H1 (cell line): ENCODE results near the gene REEP2.

ENCODE experiments used
- ATF3 ChIP-seq: IDR thresholded peaks from 2 replicates; pipeline ENCODE4 v1.6.1; 2011; ENCODE audit warnings: low read depth, mild to moderate bottlenecking, low read length; ENCODE audit not compliant: insufficient read depth
- CTCF ChIP-seq, 3 experiments: IDR thresholded peaks; 1 replicate in 2 of 3; 2 replicates in 1 of 3; pipeline versions ENCODE4 v1.5.1 to v1.6.1; 2011; ENCODE audit warnings: low read length in 3 of 3, mild to moderate bottlenecking in 3 of 3, inconsistent platforms in 2 of 3, low read depth in 1 of 3, moderate library complexity in 1 of 3; ENCODE audit not compliant: insufficient read depth in 1 of 3; ENCODE audit errors: control extremely low read depth in 1 of 3
- EGR1 ChIP-seq: IDR thresholded peaks from 2 replicates; pipeline ENCODE4 v1.6.1; 2011; ENCODE audit warnings: low read depth, low read length, borderline replicate concordance
- EZH2 ChIP-seq: fragments of 200-600 bp; sonication (generic); IDR thresholded peaks from 2 replicates; pipeline ENCODE4 v1.7.1; 2012; ENCODE audit warnings: low read depth, mild to moderate bottlenecking, moderate library complexity, low read length, inconsistent platforms; ENCODE audit not compliant: severe bottlenecking
- POLR2A ChIP-seq, 2 experiments: IDR thresholded peaks; 1 replicate in 1 of 2; 2 replicates in 1 of 2; pipeline ENCODE4 v1.6.1; 2011; ENCODE audit warnings: low read depth in 2 of 2, low read length in 2 of 2, mild to moderate bottlenecking in 2 of 2; ENCODE audit errors: control extremely low read depth in 1 of 2
- POLR2AphosphoS5 ChIP-seq: IDR thresholded peaks from 2 replicates; pipeline ENCODE4 v1.6.1; 2011; ENCODE audit warnings: low read depth, low read length
- SP2 ChIP-seq: IDR thresholded peaks from 2 replicates; pipeline ENCODE4 v1.6.1; 2012; ENCODE audit warnings: mild to moderate bottlenecking, low read length, inconsistent platforms
- TAF1 ChIP-seq: IDR thresholded peaks from 2 replicates; pipeline ENCODE4 v1.6.1; 2011; ENCODE audit warnings: mild to moderate bottlenecking, low read depth, low read length
- YY1 ChIP-seq: IDR thresholded peaks from 2 replicates; pipeline ENCODE4 v1.6.1; 2011; ENCODE audit warnings: low read depth, mild to moderate bottlenecking, low read length

- TF ChIP-seq EZH2: no peak
- TF ChIP-seq EGR1: peak; percentile 94
- no peak for TF ChIP-seq YY1
- no peak for TF ChIP-seq ATF3
- no peak for TF ChIP-seq POLR2A (IDR thresholded peaks at IDR 0.05; ENCODE audit: control extremely low read depth in 1 of 2, low read depth in 2 of 2, low read length in 2 of 2)
- TF ChIP-seq TAF1: no peak
- TF ChIP-seq POLR2AphosphoS5: no peak
- TF ChIP-seq CTCF (IDR thresholded peaks at IDR 0.05; ENCODE audit: control extremely low read depth in 1 of 3, insufficient read depth in 1 of 3, low read depth in 1 of 3, low read length in 3 of 3): no peak
- no peak for TF ChIP-seq SP2
These were observed at the start of gene REEP2 for GRCh38 chr5:138438724-138439476.
